UCSD-AML1 (cell line): ENCODE measurements around the gene SEZ6.
A peak's percentile ranks its signal among the peaks of the same experiment; 100 is the strongest.

ENCODE experiments used
- DNase-seq: peaks from one replicate; lab custom pipeline; 2025; ENCODE audit not compliant: unreplicated experiment; lab: John Stamatoyannopoulos, UW

SEZ6 gene

GRCh38 chr17:28957277-28957991, 48.4 kb downstream of the SEZ6 start:
- DNase-seq: no peak

GRCh38 chr17:28956861-28957260, 49.0 kb downstream of the SEZ6 start:
- no peak for DNase-seq

- DNase-seq: no peak
These were observed 49.7 kb downstream of the SEZ6 start for GRCh38 chr17:28956112-28956511.

- DNase-seq: no peak
These were observed 50.4 kb downstream of the SEZ6 start for GRCh38 chr17:28955408-28955807.

- no peak for DNase-seq
These were observed 50.9 kb downstream of the SEZ6 start for GRCh38 chr17:28954886-28955285.

- peak; percentile 26 for DNase-seq
These were observed 52.3 kb downstream of the SEZ6 start for GRCh38 chr17:28953444-28954118.

GRCh38 chr17:28951991-28952975, 53.5 kb downstream of the SEZ6 start:
- DNase-seq: peak; percentile 96

GRCh38 chr17:28951428-28951990, 54.3 kb downstream of the SEZ6 start, which contains the start of gene PHF12:
Gene PHF12, minus strand, starts transcription at chr17:28951518. Its CDS starts 558 bp downstream, at chr17:28950960.
- peak; percentile 100 for DNase-seq

GRCh38 chr17:28950752-28951427, 54.9 kb downstream of the SEZ6 start:
- no peak for DNase-seq

GRCh38 chr17:28950017-28950751, 55.6 kb downstream of the SEZ6 start:
- peak; percentile 60 for DNase-seq

GRCh38 chr17:28949185-28950016, 56.4 kb downstream of the SEZ6 start:
- peak; percentile 57 for DNase-seq

- no peak for DNase-seq
These were observed 57.0 kb downstream of the SEZ6 start for GRCh38 chr17:28948873-28949184.

- DNase-seq: no peak
These were observed 57.5 kb downstream of the SEZ6 start for GRCh38 chr17:28948342-28948741.

GRCh38 chr17:28947639-28948038, 58.2 kb downstream of the SEZ6 start:
- DNase-seq: no peak

GRCh38 chr17:28946239-28946638, 59.6 kb downstream of the SEZ6 start:
- no peak for DNase-seq

- no peak for DNase-seq
These were observed 60.7 kb downstream of the SEZ6 start for GRCh38 chr17:28944862-28945741.

GRCh38 chr17:28944343-28944742, 61.5 kb downstream of the SEZ6 start:
- DNase-seq: no peak

- no peak for DNase-seq
These were observed 62.9 kb downstream of the SEZ6 start for GRCh38 chr17:28942925-28943324.
